Fibroblast of skin of left biceps (primary cell): Measurements from ENCODE around the gene CAD.
A peak's percentile ranks its signal among the peaks of the same experiment; 100 is the strongest.
"Not testable (repeated sequence)": the region's sequence is repeated elsewhere in the genome, so short reads cannot be mapped to it uniquely, and the experiment has no call there.

ENCODE experiments used
- DNase-seq, 2 experiments: peaks; one replicate each; pipeline ENCODE4 v3.0.0-alpha.2; 2013; ENCODE audit warnings: low read depth in 2 of 2

CAD gene

GRCh38 chr2:27217173-27218121, at the start of gene CAD:
Gene CAD (plus strand): TSS chr2:27217369. CDS start chr2:27217552, 183 bp downstream.
- peak; percentile 39 to 43 for DNase-seq

GRCh38 chr2:27170581-27171337, 46.4 kb upstream of the CAD start:
- DNase-seq = no peak

GRCh38 chr2:27171351-27171848, 45.8 kb upstream of the CAD start:
- DNase-seq = no peak

GRCh38 chr2:27174638-27175037, 42.5 kb upstream of the CAD start:
- DNase-seq = no peak

GRCh38 chr2:27175330-27175729, 41.8 kb upstream of the CAD start:
- DNase-seq = no peak

- DNase-seq = not testable (repeated sequence)
Observed at GRCh38 chr2:27175781-27176180, 41.4 kb upstream of the CAD start.

- no peak for DNase-seq
Observed at GRCh38 chr2:27177441-27178351, 39.5 kb upstream of the CAD start.

- DNase-seq = no peak
Observed at GRCh38 chr2:27178469-27178868, 38.7 kb upstream of the CAD start.

- no peak for DNase-seq
Observed at GRCh38 chr2:27179344-27180000, 37.7 kb upstream of the CAD start.

GRCh38 chr2:27182346-27182745, 34.8 kb upstream of the CAD start:
- peak in 1 of 2 experiments; percentile 40 for DNase-seq

GRCh38 chr2:27184115-27184514, 33.1 kb upstream of the CAD start:
- no peak for DNase-seq

- DNase-seq = peak; percentile 60 to 68
Observed at GRCh38 chr2:27185331-27186026, 31.7 kb upstream of the CAD start.

GRCh38 chr2:27186613-27187345, 30.4 kb upstream of the CAD start:
- DNase-seq = no peak

- no peak for DNase-seq
Observed at GRCh38 chr2:27189989-27190388, 27.2 kb upstream of the CAD start.

GRCh38 chr2:27191070-27191829, 25.9 kb upstream of the CAD start:
- peak; percentile 43 to 47 for DNase-seq

GRCh38 chr2:27194538-27195354, 22.4 kb upstream of the CAD start:
- no peak for DNase-seq

- not testable (repeated sequence) for DNase-seq
Observed at GRCh38 chr2:27195799-27196198, 21.4 kb upstream of the CAD start.

- DNase-seq = not testable (repeated sequence)
Observed at GRCh38 chr2:27198068-27198467, 19.1 kb upstream of the CAD start.
